Gastroesophageal sphincter (tissue), 3 donors: ENCODE data around the gene PRR18.

ENCODE experiments used
- CTCF ChIP-seq, 4 experiments: fragments of 200-600 bp in 2 of 4; fragments of 450-650 bp in 2 of 4; sonication (generic) in 1 of 4; IDR thresholded peaks; one replicate each; pipeline ENCODE4 v1.5.1; 2017 to 2019; ENCODE audit warnings: antibody characterized with exemption in 4 of 4, mild to moderate bottlenecking in 2 of 4, moderate library complexity in 2 of 4
- EP300 ChIP-seq: sonication (generic); formaldehyde crosslinking; IDR thresholded peaks from one replicate; pipeline ENCODE4 v1.6.1; 2017; ENCODE audit warnings: antibody characterized with exemption, mild to moderate bottlenecking
- POLR2A ChIP-seq, 2 donors: fragments of 450-650 bp; IDR thresholded peaks; one replicate each; pipeline ENCODE4 v1.6.1; 2017; ENCODE audit warnings: antibody characterized with exemption in 2 of 2, mild to moderate bottlenecking in 2 of 2, moderate library complexity in 1 of 2
- POLR2AphosphoS5 ChIP-seq: sonication (generic); formaldehyde crosslinking; IDR thresholded peaks from one replicate; pipeline ENCODE4 v1.6.1; 2017; ENCODE audit warnings: antibody characterized with exemption

DNA sequence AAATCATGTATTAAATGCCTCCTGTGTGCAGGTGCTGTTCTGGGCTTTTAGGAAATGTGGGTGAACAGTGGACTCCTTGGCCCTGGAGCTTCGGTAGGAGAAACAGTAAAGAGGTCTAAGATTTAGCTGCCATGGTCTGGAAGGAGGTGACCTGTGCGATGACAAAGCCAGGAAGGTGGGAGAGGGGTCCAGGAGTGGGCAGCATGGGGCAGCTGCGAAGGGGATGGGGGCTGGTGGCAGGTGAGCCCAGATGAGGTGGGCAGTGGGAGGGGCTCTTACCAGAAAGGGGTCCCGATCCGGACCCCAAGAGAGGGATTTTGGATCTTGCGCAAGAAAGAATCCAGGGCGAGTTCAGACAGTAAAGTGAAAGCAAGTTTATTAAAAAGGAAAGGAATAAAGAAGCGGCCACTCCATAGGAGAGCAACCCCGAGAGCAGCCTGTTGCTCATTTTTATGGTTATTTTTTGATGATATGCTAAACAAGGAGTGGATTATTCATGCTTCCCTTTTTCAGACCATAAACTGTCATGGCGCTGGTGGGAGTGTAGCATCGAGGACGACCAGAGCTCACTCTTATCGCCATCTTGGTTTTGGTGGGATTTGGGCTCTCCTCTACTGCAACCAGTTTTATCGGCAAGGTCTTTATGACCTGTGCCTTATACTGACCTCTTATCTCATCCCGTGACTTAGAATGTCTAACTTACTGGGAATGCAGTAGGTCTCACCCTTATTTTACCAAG lies 38.7 kb downstream of the PRR18 start:
- no peak for TF ChIP-seq POLR2AphosphoS5
- no peak for TF ChIP-seq POLR2A (IDR thresholded peaks at IDR 0.05)
- TF ChIP-seq CTCF (IDR thresholded peaks at IDR 0.05), result no peak
- no peak for TF ChIP-seq EP300
